ENCODE measurements around the gene ABCA1. TPM values are rescaled to one million over a fixed set of nuclear protein-coding genes. Genes with fewer than 3 reads are reported as not detected.

The ABCA1 gene
- total RNA-seq, 1 experiment from 2014 or later: 2.3 TPM

DNA sequence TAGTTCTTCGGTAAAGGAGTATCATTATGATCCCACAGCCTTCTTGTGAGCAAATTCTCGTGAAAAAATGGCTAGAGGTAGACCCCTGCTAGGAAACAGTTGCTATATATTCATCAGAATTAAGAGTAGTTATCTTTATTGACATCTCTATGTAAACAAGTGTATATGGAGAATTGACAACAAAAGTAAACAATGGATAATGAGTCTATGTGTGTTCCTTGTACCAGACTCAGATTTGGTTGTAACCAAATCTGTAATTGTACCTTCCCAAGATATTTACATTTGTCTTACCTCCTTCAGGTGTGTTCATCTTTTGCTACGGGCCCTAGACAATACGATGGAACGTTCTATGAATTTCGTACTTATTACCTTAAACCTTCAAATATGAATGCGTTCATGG, 161.9 kb downstream of the ABCA1 start:
- Histone ChIP-seq H3K27me3 (ENCODE audit: low read length) (no peaks in the 10 kb centered on the region), H3K4me1 (ENCODE audit: insufficient read depth, low read length) (peaks cover 12% of the 10 kb centered on the region; the same call in 1 of the 2 replicates), H3K79me2 (ENCODE audit: low read length) (no peaks in the 10 kb centered on the region), H3F3A (ENCODE audit: low read length, unreplicated experiment) (no peaks in the 10 kb centered on the region), H4K20me1 (ENCODE audit: low read length) (no peaks in the 10 kb centered on the region), H3K4me3 (ENCODE audit: low read length) (no peak overlapping the region), H3K9ac (ENCODE audit: low read length) (no peak overlapping the region), H3K27ac (ENCODE audit: low read length) (no peak overlapping the region), H2AFZ (ENCODE audit: low read length) (no peak overlapping the region), H3K9me2 (replicated peaks; ENCODE audit: low read length) (no peaks in the 10 kb centered on the region), H3K36me3 (ENCODE audit: low read depth, low read length) (no peaks in the 10 kb centered on the region), H3K9me3 (ENCODE audit: low read length) (no peaks in the 10 kb centered on the region), H3K4me2 (ENCODE audit: low read length) (no peak overlapping the region)
- ATAC-seq (no peak), DNase-seq (no peak)
- CTCF ChIA-PET: no interaction called here
- intact Hi-C loops (cut with micrococcal nuclease): no loop called here
- no peak for TF ChIP-seq EZH2phosphoT487 (IDR thresholded peaks at IDR 0.05; ENCODE audit: borderline replicate concordance, low read length)
- TF ChIP-seq, protein P1, sequence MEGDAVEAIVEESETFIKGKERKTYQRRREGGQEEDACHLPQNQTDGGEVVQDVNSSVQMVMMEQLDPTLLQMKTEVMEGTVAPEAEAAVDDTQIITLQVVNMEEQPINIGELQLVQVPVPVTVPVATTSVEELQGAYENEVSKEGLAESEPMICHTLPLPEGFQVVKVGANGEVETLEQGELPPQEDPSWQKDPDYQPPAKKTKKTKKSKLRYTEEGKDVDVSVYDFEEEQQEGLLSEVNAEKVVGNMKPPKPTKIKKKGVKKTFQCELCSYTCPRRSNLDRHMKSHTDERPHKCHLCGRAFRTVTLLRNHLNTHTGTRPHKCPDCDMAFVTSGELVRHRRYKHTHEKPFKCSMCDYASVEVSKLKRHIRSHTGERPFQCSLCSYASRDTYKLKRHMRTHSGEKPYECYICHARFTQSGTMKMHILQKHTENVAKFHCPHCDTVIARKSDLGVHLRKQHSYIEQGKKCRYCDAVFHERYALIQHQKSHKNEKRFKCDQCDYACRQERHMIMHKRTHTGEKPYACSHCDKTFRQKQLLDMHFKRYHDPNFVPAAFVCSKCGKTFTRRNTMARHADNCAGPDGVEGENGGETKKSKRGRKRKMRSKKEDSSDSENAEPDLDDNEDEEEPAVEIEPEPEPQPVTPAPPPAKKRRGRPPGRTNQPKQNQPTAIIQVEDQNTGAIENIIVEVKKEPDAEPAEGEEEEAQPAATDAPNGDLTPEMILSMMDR (conservative IDR thresholded peaks at IDR 0.05; ENCODE audit: low read depth, low read length): no peak
- TF ChIP-seq EZH2 (IDR thresholded peaks at IDR 0.05; ENCODE audit: low read length, unreplicated experiment): no peak
- no TSS peak for BruUV-seq (replicated peaks)
- POLR2A ChIA-PET (ENCODE audit: unreplicated experiment): no interaction called here

- no peaks in the 10 kb centered on the region for H3K27me3 ChIP-seq (ENCODE audit: low read length)
- no TSS peak for BruUV-seq (replicated peaks)
- TF ChIP-seq, protein P1 (conservative IDR thresholded peaks at IDR 0.05; ENCODE audit: low read depth, low read length): no peak
- TF ChIP-seq EZH2phosphoT487 (IDR thresholded peaks at IDR 0.05; ENCODE audit: borderline replicate concordance, low read length) (no peak), EZH2 (IDR thresholded peaks at IDR 0.05; ENCODE audit: low read length, unreplicated experiment) (no peak)
- H3K27ac ChIP-seq (ENCODE audit: low read length): no peak overlapping the region
- no peaks in the 10 kb centered on the region for H4K20me1 ChIP-seq (ENCODE audit: low read length)
- no peaks in the 10 kb centered on the region for H3K9me3 ChIP-seq (ENCODE audit: low read length)
- intact Hi-C loops (cut with micrococcal nuclease): no loop called here
- H3K9ac ChIP-seq (ENCODE audit: low read length): no peak overlapping the region
- no peaks in the 10 kb centered on the region for H3K9me2 ChIP-seq (replicated peaks; ENCODE audit: low read length)
- H3K4me1 ChIP-seq (ENCODE audit: insufficient read depth, low read length): peaks cover 12% of the 10 kb centered on the region; the same call in 1 of the 2 replicates
- no peaks in the 10 kb centered on the region for H3K79me2 ChIP-seq (ENCODE audit: low read length)
- ChIA-PET POLR2A (ENCODE audit: unreplicated experiment) (no interaction called here), CTCF (no interaction called here)
- ATAC-seq (no peak), DNase-seq (no peak)
- no peak overlapping the region for H2AFZ ChIP-seq (ENCODE audit: low read length)
- peak overlapping the region; percentile 84; the same call in 1 of the 2 replicates for H3K4me2 ChIP-seq (ENCODE audit: low read length)
- no peaks in the 10 kb centered on the region for H3F3A ChIP-seq (ENCODE audit: low read length, unreplicated experiment)
- H3K36me3 ChIP-seq (ENCODE audit: low read depth, low read length): no peaks in the 10 kb centered on the region
- H3K4me3 ChIP-seq (ENCODE audit: low read length): peak overlapping the region; percentile 90; the same call in 1 of the 2 replicates
Observed at GRCh38 chr9:104765138-104765537, 162.8 kb downstream of the ABCA1 start.

- Histone ChIP-seq H3K36me3 (ENCODE audit: low read depth, low read length) (0 out of 2 replicates have a peak, but pooled peaks cover 4% of the 10 kb centered on the region), H3K4me2 (ENCODE audit: low read length) (no peak overlapping the region), H3K9ac (ENCODE audit: low read length) (no peak overlapping the region), H3K4me3 (ENCODE audit: low read length) (no peak overlapping the region), H3K9me3 (ENCODE audit: low read length) (no peaks in the 10 kb centered on the region), H3K9me2 (replicated peaks; ENCODE audit: low read length) (no peaks in the 10 kb centered on the region), H3K27ac (ENCODE audit: low read length) (no peak overlapping the region), H3K79me2 (ENCODE audit: low read length) (no peaks in the 10 kb centered on the region), H2AFZ (ENCODE audit: low read length) (no peak overlapping the region), H3K27me3 (ENCODE audit: low read length) (no peaks in the 10 kb centered on the region), H4K20me1 (ENCODE audit: low read length) (no peaks in the 10 kb centered on the region), H3K4me1 (ENCODE audit: insufficient read depth, low read length) (no peaks in the 10 kb centered on the region), H3F3A (ENCODE audit: low read length, unreplicated experiment) (no peaks in the 10 kb centered on the region)
- POLR2A ChIA-PET (ENCODE audit: unreplicated experiment): no interaction called here
- intact Hi-C loops (cut with micrococcal nuclease): no loop called here
- TF ChIP-seq EZH2phosphoT487 (IDR thresholded peaks at IDR 0.05; ENCODE audit: borderline replicate concordance, low read length) (no peak), EZH2 (IDR thresholded peaks at IDR 0.05; ENCODE audit: low read length, unreplicated experiment) (no peak)
- TF ChIP-seq, protein P1 (conservative IDR thresholded peaks at IDR 0.05; ENCODE audit: low read depth, low read length): no peak
- CTCF ChIA-PET: interaction anchor here (0.7 kb wide), 2 partner anchors 11 to 999 kb away, joined by 9 to 14 read pairs; no protein-coding TSS in a partner anchor
- ATAC-seq (no peak), DNase-seq (no peak)
- BruUV-seq (replicated peaks): no TSS peak
Observed at GRCh38 chr9:104758974-104759373, 169.0 kb downstream of the ABCA1 start.

Measured in PC-3 (cell line).